WERI-Rb-1 (cell line): ENCODE measurements around the gene BTBD19.

ENCODE experiments used
- DNase-seq: peaks from one replicate; pipeline ENCODE4 v3.0.0-alpha.2; 2020
- H3K27ac ChIP-seq: fragments of 250-450 bp; sonication (Bioruptor Pico); 2 replicates; pipeline ENCODE4 v1.5.1; 2020; ENCODE audit warnings: mild to moderate bottlenecking, moderate library complexity
- H3K27me3 ChIP-seq: fragments of 250-450 bp; sonication (Bioruptor Pico); 2 replicates; pipeline ENCODE4 v1.5.1; 2021; ENCODE audit warnings: mild to moderate bottlenecking, low read depth, moderate library complexity; ENCODE audit not compliant: insufficient read depth, severe bottlenecking
- H3K36me3 ChIP-seq: fragments of 250-450 bp; sonication (Bioruptor Pico); 2 replicates; pipeline ENCODE4 v1.5.1; 2020; ENCODE audit warnings: mild to moderate bottlenecking, moderate library complexity
- H3K4me3 ChIP-seq: 2 replicates; pipeline ENCODE4 v1.5.1; 2011; ENCODE audit warnings: low read depth, mild to moderate bottlenecking, control low read depth, low read length
- H3K9me3 ChIP-seq: fragments of 250-450 bp; sonication (Bioruptor Pico); 2 replicates; pipeline ENCODE4 v1.5.1; 2021; ENCODE audit warnings: mild to moderate bottlenecking, moderate library complexity; ENCODE audit not compliant: severe bottlenecking
- CTCF ChIP-seq: IDR thresholded peaks from 2 replicates; pipeline ENCODE4 v1.5.1; 2011; ENCODE audit warnings: low read depth, mild to moderate bottlenecking, control low read depth, inconsistent platforms, low read length

BTBD19 gene

GRCh38 chr1:44848456-44849181 is 40.3 kb downstream of the BTBD19 start:
- Histone ChIP-seq H3K27me3 (no peaks in the 10 kb centered on the region), H3K36me3 (no peaks in the 10 kb centered on the region), H3K9me3 (no peaks in the 10 kb centered on the region), H3K4me3 (no peak overlapping the region), H3K27ac (no peak overlapping the region; the same call in 1 of the 2 replicates)
- TF ChIP-seq CTCF = no peak
- no peak for DNase-seq

GRCh38 chr1:44849575-44850132 is 41.3 kb downstream of the BTBD19 start:
- no peak overlapping the region for H3K4me3 ChIP-seq
- no peak for TF ChIP-seq CTCF
- no peak overlapping the region for H3K27ac ChIP-seq
- no peaks in the 10 kb centered on the region for H3K36me3 ChIP-seq
- no peak for DNase-seq
- no peaks in the 10 kb centered on the region for H3K27me3 ChIP-seq
- no peaks in the 10 kb centered on the region for H3K9me3 ChIP-seq

- H3K27me3 ChIP-seq = no peaks in the 10 kb centered on the region
- H3K27ac ChIP-seq = no peak overlapping the region
- no peak overlapping the region for H3K4me3 ChIP-seq
- no peak for DNase-seq
- TF ChIP-seq CTCF = no peak
- no peaks in the 10 kb centered on the region for H3K9me3 ChIP-seq
- no peaks in the 10 kb centered on the region for H3K36me3 ChIP-seq
Measured at GRCh38 chr1:44851308-44851707, 43.0 kb downstream of the BTBD19 start.

GRCh38 chr1:44853201-44853600 is 44.9 kb downstream of the BTBD19 start:
- Histone ChIP-seq H3K36me3 (no peaks in the 10 kb centered on the region; the same call in 1 of the 2 replicates), H3K27ac (no peak overlapping the region), H3K27me3 (no peaks in the 10 kb centered on the region), H3K9me3 (no peaks in the 10 kb centered on the region), H3K4me3 (no peak overlapping the region)
- DNase-seq = no peak
- TF ChIP-seq CTCF = no peak

- Histone ChIP-seq H3K36me3 (no peaks in the 10 kb centered on the region; the same call in 1 of the 2 replicates), H3K4me3 (no peak overlapping the region), H3K9me3 (no peaks in the 10 kb centered on the region), H3K27me3 (no peaks in the 10 kb centered on the region), H3K27ac (no peak overlapping the region)
- no peak for DNase-seq
- no peak for TF ChIP-seq CTCF
Measured at GRCh38 chr1:44854970-44855369, 46.6 kb downstream of the BTBD19 start.
